Upper lobe of left lung (tissue), 6 donors: ENCODE results near the gene BRF1. TPM values are rescaled to one million over a fixed set of nuclear protein-coding genes. Genes with fewer than 3 reads are reported as not detected.
"Not testable (repeated sequence)": the region's sequence is repeated elsewhere in the genome, so short reads cannot be mapped to it uniquely, and the experiment has no call there.

ENCODE experiments used
- ATAC-seq, 2 donors: fragments of 200-7000 bp; cut with Tn5 transposase; one replicate each; pipeline ENCODE4 v1.9.1; 2022; ENCODE audit warnings: mild to moderate bottlenecking in 2 of 2, moderate library complexity in 2 of 2; ENCODE audit not compliant: low FRiP score in 2 of 2
- DNase-seq, 2 donors: peaks; one replicate each; pipeline ENCODE4 v3.0.0-alpha.2; 2019 to 2020
- H3K27ac ChIP-seq, 4 donors: fragments of 200-600 bp; sonication (generic); one replicate each; pipeline ENCODE4 v1.5.1; 2016 to 2019
- H3K27me3 ChIP-seq, 4 donors: fragments of 200-600 bp; sonication (generic); one replicate each; pipeline ENCODE4 v1.5.1; 2017 to 2019
- H3K36me3 ChIP-seq, 4 donors: fragments of 200-600 bp; sonication (generic); one replicate each; pipeline ENCODE4 v1.5.1; 2016 to 2019
- H3K4me1 ChIP-seq, 4 donors: fragments of 200-600 bp; sonication (generic); one replicate each; pipeline ENCODE4 v1.5.1; 2018 to 2019
- H3K4me3 ChIP-seq, 4 donors: fragments of 200-600 bp; sonication (generic); one replicate each; pipeline ENCODE4 v1.5.1; 2017 to 2019; ENCODE audit warnings: mild to moderate bottlenecking in 2 of 4, moderate library complexity in 1 of 4
- H3K9me3 ChIP-seq, 4 donors: fragments of 200-600 bp; sonication (generic); one replicate each; pipeline ENCODE4 v1.5.1; 2018 to 2019
- CTCF ChIP-seq, 6 experiments: fragments of 450-650 bp in 4 of 6; fragments of 200-600 bp in 2 of 6; sonication (generic) in 2 of 6; IDR thresholded peaks; one replicate each; pipeline ENCODE4 v1.5.1; 2016 to 2019; ENCODE audit warnings: antibody characterized with exemption in 6 of 6
- EP300 ChIP-seq, 4 donors: sonication (generic); formaldehyde crosslinking; IDR thresholded peaks; one replicate each; pipeline ENCODE4 v1.5.1; 2017; ENCODE audit warnings: antibody characterized with exemption in 4 of 4, control low read depth in 2 of 4
- POLR2A ChIP-seq, 4 donors: fragments of 450-650 bp; IDR thresholded peaks; one replicate each; pipeline ENCODE4 v1.5.1; 2016 to 2017; ENCODE audit warnings: antibody characterized with exemption in 4 of 4, mild to moderate bottlenecking in 2 of 4
- POLR2AphosphoS5 ChIP-seq, 2 donors: sonication (generic); formaldehyde crosslinking; IDR thresholded peaks; one replicate each; pipeline ENCODE4 v1.5.1; 2017; ENCODE audit warnings: antibody characterized with exemption in 2 of 2
- WGBS, 2 donors: methylation state at CpG; one replicate each; pipeline ENCODE4 v1.1.5; 2017 to 2018; 5-methylcytosine and 5-hydroxymethylcytosine counted together
- total RNA-seq, 6 donors: library from RNA; depleted of rRNA in 4 of 6; stranded (reverse); fragments of >200 nt in 4 of 6; gene quantifications; one replicate each; pipeline versions ENCODE4 v1.1.0 to v1.2.1, GENCODE V29; 2016 to 2021
- donor health status: DM: no; HTN: no; CAD: no; lungs with moderate emphysema.
- donor health status: DM: no; HTN: yes; CAD: no; lungs with severe emphysema.

Gene BRF1
- total RNA-seq, 6 donors from 2014 or later, result 38.6 to 195 (median 52.7) TPM

- TF ChIP-seq CTCF (IDR thresholded peaks at IDR 0.05) (no peak), EP300 (IDR thresholded peaks at IDR 0.05) (no peak), POLR2AphosphoS5 (IDR thresholded peaks at IDR 0.05) (no peak), POLR2A (IDR thresholded peaks at IDR 0.05) (no peak)
- ATAC-seq, result no peak
- no peak overlapping the region for H3K27ac ChIP-seq
Measured at GRCh38 chr14:105292826-105293711, 7.7 kb downstream of the BRF1 start.

GRCh38 chr14:105290621-105291346 is 10.0 kb downstream of the BRF1 start:
- DNase-seq (no peak), ATAC-seq (no peak)
- TF ChIP-seq POLR2AphosphoS5 (IDR thresholded peaks at IDR 0.05), result no peak
- TF ChIP-seq POLR2A (IDR thresholded peaks at IDR 0.05), result no peak
- no peak for TF ChIP-seq CTCF (IDR thresholded peaks at IDR 0.05)
- no peak for TF ChIP-seq EP300 (IDR thresholded peaks at IDR 0.05)
- Histone ChIP-seq H3K27me3 (no peaks in the 10 kb centered on the region), H3K27ac (no peak overlapping the region), H3K9me3 (no peaks in the 10 kb centered on the region), H3K4me3 (no peak overlapping the region), H3K4me1 (peaks cover 17 to 49% (median 24%) of the 10 kb centered on the region in 4 donors), H3K36me3 (peaks cover 0 to 3% (median 0%) of the 10 kb centered on the region in 4 donors)
- 62 to 68% methylated on average over 10 to 13 of the region's 13 CpGs for WGBS, 2 donors

More at GRCh38 chr14:105292826-105293711, 7.7 kb downstream of the BRF1 start:
- Histone ChIP-seq H3K36me3 (no peaks in the 10 kb centered on the region), H3K9me3 (no peaks in the 10 kb centered on the region), H3K27me3 (no peaks in the 10 kb centered on the region), H3K4me3 (no peak overlapping the region), H3K4me1 (peaks cover 17 to 49% (median 24%) of the 10 kb centered on the region in 4 donors)
- 63 to 76% methylated on average over 8 to 22 of the region's 26 CpGs for WGBS, 2 donors
- peak in 1 of 2 donors; percentile 50 for DNase-seq

GRCh38 chr14:105288936-105289335 is 11.9 kb downstream of the BRF1 start:
- not testable (repeated sequence) for ATAC-seq, H3K27ac ChIP-seq, H3K9me3 ChIP-seq, H3K36me3 ChIP-seq, DNase-seq, H3K27me3 ChIP-seq, H3K4me3 ChIP-seq
- 85 to 87% methylated on average over 6 of the region's 6 CpGs for WGBS, 2 donors
- peaks cover 12 to 41% (median 18%) of the 10 kb centered on the region in 4 donors for H3K4me1 ChIP-seq

- H3K27me3 ChIP-seq, result no peaks in the 10 kb centered on the region
- DNase-seq (peak in 1 of 2 donors; percentile 58), ATAC-seq (no peak)
- H3K9me3 ChIP-seq, result no peaks in the 10 kb centered on the region
- TF ChIP-seq POLR2A (IDR thresholded peaks at IDR 0.05), result no peak
- no peak for TF ChIP-seq POLR2AphosphoS5 (IDR thresholded peaks at IDR 0.05)
- no peak for TF ChIP-seq EP300 (IDR thresholded peaks at IDR 0.05)
- TF ChIP-seq CTCF (IDR thresholded peaks at IDR 0.05), result no peak
- peaks cover 0 to 8% (median 1%) of the 10 kb centered on the region in 4 donors for H3K36me3 ChIP-seq
- peaks cover 0 to 34% (median 10%) of the 10 kb centered on the region in 4 donors for H3K4me1 ChIP-seq
- no peak overlapping the region for H3K27ac ChIP-seq
- WGBS, 2 donors, result 88 to 91% methylated on average over 19 to 24 of the region's 24 CpGs
- H3K4me3 ChIP-seq, result no peak overlapping the region
Measured at GRCh38 chr14:105287249-105288102, 13.3 kb downstream of the BRF1 start.
